A673 (cell line): ENCODE results near the gene CUBN. TPM values are rescaled to one million over a fixed set of nuclear protein-coding genes. Genes with fewer than 3 reads are reported as not detected.

ENCODE experiments used
- BruUV-seq: library from RNA; stranded (reverse); fragments of 400-500 nt; replicated peaks from 2 replicates; lab custom pipeline; 2021; lab: Mats Ljungman, UMichigan
- CTCF ChIA-PET: fragments of 300-600 bp; sonication (Branson Sonifier 250); formaldehyde crosslinking; loops from one replicate; lab custom pipeline; 2022; ENCODE audit warnings: antibody characterized with exemption; lab: Charles Lee
- POLR2A ChIA-PET: fragments of 300-600 bp; sonication (Branson Sonifier 250); formaldehyde crosslinking; loops from one replicate; lab custom pipeline; 2022; ENCODE audit warnings: antibody characterized with exemption; ENCODE audit not compliant: low non-redundant PET; lab: Charles Lee
- DNase-seq: peaks from one replicate; pipeline ENCODE4 v3.0.0-alpha.2; 2015; ENCODE audit warnings: low spot score
- H3K27ac ChIP-seq: fragments of 200-600 bp; sonication (generic); 2 replicates; pipeline ENCODE4 v1.5.1; 2016; ENCODE audit warnings: mixed run types, low read depth, mild to moderate bottlenecking, mixed read lengths, antibody characterized with exemption, low read length; ENCODE audit not compliant: poor library complexity, severe bottlenecking
- H3K27me3 ChIP-seq: fragments of 200-600 bp; sonication (generic); replicated peaks from 2 replicates; pipeline ENCODE4 v1.6.1; 2017; ENCODE audit warnings: mixed run types, low read depth, mild to moderate bottlenecking, mixed read lengths, antibody characterized with exemption, low read length; ENCODE audit not compliant: insufficient read depth, poor library complexity
- H3K36me3 ChIP-seq: fragments of 200-600 bp; sonication (generic); 2 replicates; pipeline ENCODE4 v1.6.1; 2016; ENCODE audit warnings: mixed run types, mild to moderate bottlenecking, mixed read lengths, antibody characterized with exemption, low read length; ENCODE audit not compliant: insufficient read depth, poor library complexity, severe bottlenecking
- H3K4me1 ChIP-seq: fragments of 200-600 bp; sonication (generic); 2 replicates; pipeline ENCODE4 v1.6.1; 2017; ENCODE audit warnings: mixed run types, mild to moderate bottlenecking, mixed read lengths, antibody characterized with exemption, low read length; ENCODE audit not compliant: insufficient read depth, poor library complexity, severe bottlenecking
- H3K4me3 ChIP-seq: fragments of 200-600 bp; sonication (generic); 2 replicates; pipeline ENCODE4 v1.5.1; 2016; ENCODE audit warnings: low read depth, mixed run types, mild to moderate bottlenecking, mixed read lengths, low read length; ENCODE audit not compliant: poor library complexity, severe bottlenecking
- H3K9me3 ChIP-seq: fragments of 200-600 bp; sonication (generic); 2 replicates; pipeline ENCODE4 v1.6.1; 2016; ENCODE audit warnings: mixed run types, low read depth, mild to moderate bottlenecking, mixed read lengths, antibody characterized with exemption, low read length; ENCODE audit not compliant: poor library complexity, severe bottlenecking
- EZH2 ChIP-seq: fragments of 200-600 bp; sonication (generic); IDR thresholded peaks from 2 replicates; pipeline ENCODE4 v1.6.1; 2017; ENCODE audit warnings: borderline replicate concordance, low read depth, mild to moderate bottlenecking, mixed read lengths, antibody characterized with exemption, low read length; ENCODE audit not compliant: poor library complexity, severe bottlenecking
- intact Hi-C: fragments of 100-400 bp; cut with micrococcal nuclease; formaldehyde crosslinking; loops from one replicate; pipeline ENCODE4 v1.10.0; 2022; ENCODE audit not compliant: unreplicated experiment
- total RNA-seq: library from RNA; stranded (reverse); gene quantifications from 2 replicates; pipeline ENCODE4 v1.2.3, GENCODE V29; 2021
- TF ChIP-seq, protein P1 (sequence below): fragments of 300-800, 200-600 bp; sonication (generic); conservative IDR thresholded peaks from 2 replicates; pipeline ENCODE4 v1.5.1; 2017; ENCODE audit warnings: low read depth, mild to moderate bottlenecking, antibody characterized with exemption, low read length, moderate library complexity, mixed read lengths

CUBN gene
- total RNA-seq, 1 experiment from 2014 or later, result 3.4 TPM

DNA sequence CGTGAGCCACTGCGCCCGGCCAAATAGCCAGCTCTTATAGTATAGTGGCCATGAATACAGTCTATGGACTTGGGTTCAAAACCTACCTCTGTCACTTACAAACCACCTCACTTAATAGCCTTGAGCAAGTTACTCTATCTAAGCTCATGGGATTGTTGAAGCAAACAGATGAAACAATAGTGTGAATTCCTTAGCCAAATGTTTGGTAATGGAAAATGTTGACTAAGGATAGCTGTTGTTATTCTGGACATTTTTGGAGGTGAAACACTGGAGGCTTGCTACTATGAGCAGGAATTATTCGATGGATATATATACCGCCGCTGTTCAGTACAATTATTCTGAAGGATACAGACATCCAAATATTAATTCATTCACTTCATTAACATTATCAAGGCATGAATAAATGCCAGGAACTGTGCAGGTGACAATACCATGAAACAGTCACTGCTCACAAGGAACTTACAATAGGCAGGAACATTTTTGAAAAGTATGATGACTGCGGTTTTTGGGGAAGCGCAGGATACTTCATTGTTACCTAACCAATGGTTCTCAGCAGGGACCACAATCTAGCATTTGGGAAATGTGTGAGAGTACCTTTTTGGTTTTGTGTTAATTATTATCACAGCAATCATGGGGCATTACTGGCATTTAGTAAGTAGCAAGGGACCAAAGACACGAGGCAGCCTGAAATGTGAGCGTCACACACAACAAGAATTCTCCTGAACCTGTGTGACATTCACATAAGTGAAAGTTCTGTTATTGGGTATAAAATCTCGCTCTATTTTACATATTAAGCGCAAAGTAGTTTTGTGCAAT is 55.7 kb downstream of the CUBN start:
- Histone ChIP-seq H3K27ac (no peak overlapping the region), H3K4me1 (peaks cover 39% of the 10 kb centered on the region), H3K36me3 (no peaks in the 10 kb centered on the region), H3K9me3 (peaks cover 2% of the 10 kb centered on the region), H3K4me3 (no peak overlapping the region), H3K27me3 (no peaks in the 10 kb centered on the region)
- no TSS peak for BruUV-seq
- POLR2A ChIA-PET, result no interaction called here
- DNase-seq, result no peak
- intact Hi-C loops, result no loop called here
- no peak for TF ChIP-seq EZH2
- TF ChIP-seq, protein P1, sequence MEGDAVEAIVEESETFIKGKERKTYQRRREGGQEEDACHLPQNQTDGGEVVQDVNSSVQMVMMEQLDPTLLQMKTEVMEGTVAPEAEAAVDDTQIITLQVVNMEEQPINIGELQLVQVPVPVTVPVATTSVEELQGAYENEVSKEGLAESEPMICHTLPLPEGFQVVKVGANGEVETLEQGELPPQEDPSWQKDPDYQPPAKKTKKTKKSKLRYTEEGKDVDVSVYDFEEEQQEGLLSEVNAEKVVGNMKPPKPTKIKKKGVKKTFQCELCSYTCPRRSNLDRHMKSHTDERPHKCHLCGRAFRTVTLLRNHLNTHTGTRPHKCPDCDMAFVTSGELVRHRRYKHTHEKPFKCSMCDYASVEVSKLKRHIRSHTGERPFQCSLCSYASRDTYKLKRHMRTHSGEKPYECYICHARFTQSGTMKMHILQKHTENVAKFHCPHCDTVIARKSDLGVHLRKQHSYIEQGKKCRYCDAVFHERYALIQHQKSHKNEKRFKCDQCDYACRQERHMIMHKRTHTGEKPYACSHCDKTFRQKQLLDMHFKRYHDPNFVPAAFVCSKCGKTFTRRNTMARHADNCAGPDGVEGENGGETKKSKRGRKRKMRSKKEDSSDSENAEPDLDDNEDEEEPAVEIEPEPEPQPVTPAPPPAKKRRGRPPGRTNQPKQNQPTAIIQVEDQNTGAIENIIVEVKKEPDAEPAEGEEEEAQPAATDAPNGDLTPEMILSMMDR, result no peak
- CTCF ChIA-PET, result interaction anchor here (0.7 kb wide), 1 partner anchor 221 kb away, joined by 6 read pairs; no protein-coding TSS in a partner anchor

DNA sequence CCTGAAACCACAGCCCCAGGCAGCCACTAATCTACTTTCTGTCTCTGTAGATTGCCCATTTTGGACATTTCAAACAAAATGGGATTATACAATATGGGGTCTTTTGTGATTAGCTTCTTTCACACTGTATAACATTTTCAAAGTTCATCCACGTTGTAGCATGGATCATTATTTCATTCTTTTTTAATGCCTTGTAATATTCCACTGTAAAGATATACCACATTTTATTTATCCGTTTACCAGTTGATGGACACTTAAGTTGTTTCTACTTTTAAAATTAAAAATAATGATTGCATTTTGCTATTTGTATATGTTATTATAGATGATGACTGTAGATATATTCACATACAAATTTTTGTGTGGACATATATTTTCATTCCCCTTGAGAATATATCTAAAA is 60.7 kb downstream of the CUBN start:
- Histone ChIP-seq H3K4me1 (peaks cover 63% of the 10 kb centered on the region), H3K4me3 (no peak overlapping the region), H3K27me3 (no peaks in the 10 kb centered on the region), H3K36me3 (no peaks in the 10 kb centered on the region), H3K27ac (peak overlapping the region; percentile 80), H3K9me3 (peaks cover 4% of the 10 kb centered on the region)
- POLR2A ChIA-PET, result no interaction called here
- CTCF ChIA-PET, result no interaction called here
- TF ChIP-seq, protein P1, result no peak
- TF ChIP-seq EZH2, result no peak
- BruUV-seq, result no TSS peak
- intact Hi-C loops, result loop anchor here (5.0 kb wide), 2 partner anchors 42 to 158 kb away; partner anchors contain the start of gene VIM
- no peak for DNase-seq

DNA sequence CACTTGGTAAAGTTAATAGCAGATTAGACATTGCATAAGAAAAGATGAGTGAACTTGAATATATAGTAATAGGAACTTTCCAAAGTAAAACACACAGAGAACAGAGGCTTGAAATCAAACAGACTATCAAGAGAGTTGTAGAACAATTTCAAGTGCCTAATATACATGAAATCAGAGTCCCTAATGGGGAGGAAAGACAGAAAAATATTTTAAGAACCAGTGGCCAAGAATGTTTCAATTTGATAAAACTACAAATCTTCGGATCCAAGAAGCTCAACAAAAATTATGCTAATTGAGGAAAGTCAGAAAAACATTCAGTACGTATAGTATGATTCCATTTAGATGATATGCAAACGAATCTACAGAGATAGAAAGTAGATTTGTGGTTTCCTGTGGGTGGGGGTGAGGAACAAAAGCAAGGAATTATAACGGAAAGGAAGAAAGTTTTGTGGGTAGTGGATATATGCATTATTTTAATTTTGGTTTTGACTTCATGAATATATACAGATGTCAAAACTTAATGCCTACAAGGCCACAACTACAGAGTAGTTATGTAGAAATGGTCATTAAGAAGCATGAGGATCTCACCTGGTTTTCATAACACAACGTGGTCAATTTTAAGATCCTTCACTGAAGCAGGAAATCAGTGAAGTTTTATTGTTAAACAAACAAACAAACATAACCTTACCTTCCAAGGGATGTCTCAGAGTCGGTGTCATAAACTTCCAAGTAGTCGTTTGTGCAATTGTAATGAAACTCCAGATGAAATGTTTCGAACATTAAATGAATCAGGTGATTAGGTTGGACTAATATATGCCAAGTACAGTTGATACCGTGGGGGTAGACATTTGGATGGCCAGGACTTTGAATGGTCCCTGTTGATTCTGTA is 62.0 kb downstream of the CUBN start:
- intact Hi-C loops, result loop anchor here (5.0 kb wide), 2 partner anchors 40 to 160 kb away; partner anchors contain the start of gene VIM
- H3K36me3 ChIP-seq, result no peaks in the 10 kb centered on the region
- H3K4me1 ChIP-seq, result peaks cover 77% of the 10 kb centered on the region
- peak; percentile 87 for DNase-seq
- TF ChIP-seq, protein P1, result no peak
- no peak for TF ChIP-seq EZH2
- no TSS peak for BruUV-seq
- peak overlapping the region; percentile 12 for H3K4me3 ChIP-seq
- POLR2A ChIA-PET, result no interaction called here
- CTCF ChIA-PET, result interaction anchor here (0.6 kb wide), 1 partner anchor 103 kb away, joined by 5 read pairs; no protein-coding TSS in a partner anchor
- no peaks in the 10 kb centered on the region for H3K27me3 ChIP-seq
- H3K9me3 ChIP-seq, result peaks cover 4% of the 10 kb centered on the region
- peak overlapping the region; percentile 80 for H3K27ac ChIP-seq
